GM06990 (cell line): ENCODE data around the gene RPS6KA3.

Source experiments
- DNase-seq: peaks from one replicate; pipeline ENCODE4 v3.0.0-alpha.2; 2011; ENCODE audit not compliant: insufficient read length; ENCODE audit errors: extremely low read depth
- H3K27me3 ChIP-seq: replicated peaks from 2 replicates; pipeline ENCODE4 v1.6.0; 2011; ENCODE audit warnings: low read length; ENCODE audit not compliant: control insufficient read depth, insufficient read depth
- H3K36me3 ChIP-seq: 2 replicates; pipeline ENCODE4 v1.5.1; 2011; ENCODE audit warnings: low read length; ENCODE audit not compliant: control insufficient read depth, insufficient read depth
- H3K4me3 ChIP-seq: replicated peaks from 2 replicates; pipeline ENCODE4 v1.5.1; 2011; ENCODE audit warnings: low read depth, mild to moderate bottlenecking, control low read depth, low read length
- CTCF ChIP-seq: IDR thresholded peaks from 2 replicates; pipeline ENCODE4 v1.5.1; 2011; ENCODE audit warnings: low read length, control low read depth, mild to moderate bottlenecking, inconsistent platforms; ENCODE audit not compliant: insufficient read depth, poor library complexity, severe bottlenecking

Gene RPS6KA3

GRCh38 chrX:20159797-20160385 lies 106.8 kb downstream of the RPS6KA3 start:
- Histone ChIP-seq H3K36me3 (peaks cover 2% of the 10 kb centered on the region; the same call in 1 of the 2 replicates), H3K27me3 (no peaks in the 10 kb centered on the region)

GRCh38 chrX:20151689-20152088 lies 115.0 kb downstream of the RPS6KA3 start:
- Histone ChIP-seq H3K4me3 (no peak overlapping the region), H3K36me3 (peaks cover 2% of the 10 kb centered on the region; the same call in 1 of the 2 replicates), H3K27me3 (no peaks in the 10 kb centered on the region)
- no peak for DNase-seq
- TF ChIP-seq CTCF, result no peak

More at GRCh38 chrX:20159797-20160385, 106.8 kb downstream of the RPS6KA3 start:
- no peak for TF ChIP-seq CTCF
- H3K4me3 ChIP-seq, result no peak overlapping the region
- no peak for DNase-seq

DNA sequence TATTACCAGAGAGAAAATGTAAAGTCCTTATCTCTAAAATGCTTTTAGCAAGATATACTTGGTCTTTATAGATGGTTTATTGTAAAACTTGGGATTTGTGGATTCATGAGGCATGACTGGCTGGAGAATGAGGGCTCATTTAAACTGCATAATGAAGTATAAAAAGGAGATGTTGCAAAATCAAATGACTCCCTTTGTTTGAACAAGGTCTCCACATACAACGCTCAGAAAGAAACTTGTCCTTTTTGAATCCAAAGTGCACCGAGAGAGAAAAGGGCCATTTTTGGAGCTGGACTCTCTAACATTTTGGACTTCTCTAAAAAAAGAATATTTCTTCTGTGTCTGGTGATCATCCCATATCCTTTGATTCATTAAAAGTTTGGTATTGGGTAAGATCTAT lies 117.4 kb downstream of the RPS6KA3 start:
- Histone ChIP-seq H3K27me3 (no peaks in the 10 kb centered on the region), H3K36me3 (no peaks in the 10 kb centered on the region), H3K4me3 (no peak overlapping the region)
- no peak for DNase-seq
- TF ChIP-seq CTCF, result no peak

GRCh38 chrX:20147561-20147960 lies 119.1 kb downstream of the RPS6KA3 start:
- no peaks in the 10 kb centered on the region for H3K36me3 ChIP-seq
- no peaks in the 10 kb centered on the region for H3K27me3 ChIP-seq
- no peak for DNase-seq
- no peak for TF ChIP-seq CTCF
- no peak overlapping the region for H3K4me3 ChIP-seq

DNA sequence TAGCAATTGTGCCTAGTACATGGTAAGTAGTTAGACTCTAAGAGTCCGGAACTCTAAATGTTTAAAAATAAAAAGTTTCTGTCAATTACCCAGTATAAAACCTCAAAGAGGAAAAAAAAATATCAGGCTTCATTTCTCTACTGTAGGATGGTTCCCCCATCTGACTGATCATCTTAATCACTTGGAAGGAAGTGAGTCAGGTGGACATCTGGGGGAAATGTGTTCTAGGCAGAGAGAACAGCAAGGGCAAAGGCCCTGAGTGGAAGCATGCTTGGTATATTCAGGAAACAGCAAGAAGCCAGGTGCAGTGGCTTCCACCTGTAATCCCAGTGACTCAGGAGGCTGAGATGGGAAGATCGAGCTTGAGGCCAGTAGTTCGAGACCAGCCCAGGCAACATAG lies 122.2 kb downstream of the RPS6KA3 start:
- H3K36me3 ChIP-seq, result no peaks in the 10 kb centered on the region
- no peak for DNase-seq
- no peak for TF ChIP-seq CTCF
- no peak overlapping the region for H3K4me3 ChIP-seq
- no peaks in the 10 kb centered on the region for H3K27me3 ChIP-seq

- no peak for TF ChIP-seq CTCF
- Histone ChIP-seq H3K36me3 (no peaks in the 10 kb centered on the region; the same call in 1 of the 2 replicates), H3K4me3 (no peak overlapping the region), H3K27me3 (no peaks in the 10 kb centered on the region)
- no peak for DNase-seq
Observed at GRCh38 chrX:20143561-20143960, 123.1 kb downstream of the RPS6KA3 start.
